Thoracic aorta endothelial cell (primary cell): ENCODE measurements around the gene CETN3. TPM values are rescaled to one million over a fixed set of nuclear protein-coding genes. Genes with fewer than 3 reads are reported as not detected.

Source experiments
- total RNA-seq: library from RNA; depleted of rRNA; stranded (reverse); fragments of >200 nt; gene quantifications from 2 replicates; pipeline ENCODE4 v1.2.3, GENCODE V29; 2012

The CETN3 gene
- 12.0 and 17.5 TPM in 2 replicates for total RNA-seq

GRCh38 chr5:90409318-90410177, at the start of gene CETN3:
TSS of gene CETN3 (minus strand) at chr5:90409756. CDS start at chr5:90409661, 95 bp downstream.

Other genes with a start within 250 kb of the CETN3 start
- gene MBLAC2, start 65.0 kb upstream of the CETN3 start, total RNA-seq: 7.4 and 11.5 TPM in 2 replicates
- gene POLR3G, start 65.1 kb upstream of the CETN3 start, total RNA-seq: 29.0 and 41.1 TPM in 2 replicates
- gene LYSMD3, start 119.8 kb upstream of the CETN3 start, total RNA-seq: 31.8 and 42.3 TPM in 2 replicates
- gene ADGRV1, start 149.0 kb upstream of the CETN3 start, total RNA-seq: under 0.01 and 0.50 TPM in 2 replicates